Prostate gland (tissue), 2 donors: ENCODE results near the gene XKR8. TPM values are rescaled to one million over a fixed set of nuclear protein-coding genes. Genes with fewer than 3 reads are reported as not detected.

Experiments used
- DNase-seq: peaks from one replicate; pipeline ENCODE4 v3.0.0-alpha.2; 2019; ENCODE audit warnings: low spot score
- H3K27ac ChIP-seq, 2 donors: fragments of 200-600 bp; sonication (generic); 2 replicates each; pipeline ENCODE4 v1.5.1; 2017 to 2019
- H3K27me3 ChIP-seq: fragments of 200-600 bp; sonication (generic); replicated peaks from 2 replicates; pipeline ENCODE4 v1.5.1; 2019; ENCODE audit not compliant: insufficient read depth
- H3K36me3 ChIP-seq, 2 donors: fragments of 200-600 bp; sonication (generic); 1 replicate in 1 of 2; 2 replicates in 1 of 2; pipeline versions ENCODE4 v1.5.1 to v1.8.1; 2017 to 2019
- H3K4me1 ChIP-seq: fragments of 200-600 bp; sonication (generic); replicated peaks from 2 replicates; pipeline ENCODE4 v1.5.1; 2019
- H3K4me3 ChIP-seq, 2 donors: fragments of 200-600 bp; sonication (generic); 2 replicates each; pipeline ENCODE4 v1.5.1; 2017 to 2019
- H3K9me3 ChIP-seq: fragments of 200-600 bp; sonication (generic); 2 replicates; pipeline ENCODE4 v1.5.1; 2017
- POLR2A ChIP-seq: fragments of 450-650 bp; IDR thresholded peaks from one replicate; pipeline ENCODE4 v1.6.1; 2016; ENCODE audit warnings: antibody characterized with exemption, mild to moderate bottlenecking
- POLR2AphosphoS5 ChIP-seq: sonication (generic); formaldehyde crosslinking; IDR thresholded peaks from one replicate; pipeline ENCODE4 v1.6.1; 2017; ENCODE audit warnings: antibody characterized with exemption
- WGBS: methylation state at CpG from one replicate; pipeline ENCODE4 v1.1.5; 2018; 5-methylcytosine and 5-hydroxymethylcytosine counted together
- intact Hi-C: fragments of 100-400 bp; cut with DNase I; formaldehyde crosslinking; loops from one replicate; pipeline ENCODE4 v1.14.2; 2022
- total RNA-seq, 2 donors: library from RNA; depleted of rRNA; stranded (reverse); fragments of >200 nt; gene quantifications; one replicate each; pipeline ENCODE4 v1.1.0, GENCODE V29; 2016
- TF ChIP-seq, protein P1 (sequence below), 4 experiments: fragments of 200-600 bp in 2 of 4; fragments of 450-650 bp in 2 of 4; sonication (generic) in 2 of 4; IDR thresholded peaks; 1 replicate in 3 of 4; 2 replicates in 1 of 4; pipeline ENCODE4 v1.5.1; 2016 to 2019; ENCODE audit warnings: antibody characterized with exemption in 4 of 4, mild to moderate bottlenecking in 2 of 4, moderate library complexity in 2 of 4

XKR8 gene
- total RNA-seq, 2 donors from 2014 or later, result 9.5 to 15.2 TPM

DNA sequence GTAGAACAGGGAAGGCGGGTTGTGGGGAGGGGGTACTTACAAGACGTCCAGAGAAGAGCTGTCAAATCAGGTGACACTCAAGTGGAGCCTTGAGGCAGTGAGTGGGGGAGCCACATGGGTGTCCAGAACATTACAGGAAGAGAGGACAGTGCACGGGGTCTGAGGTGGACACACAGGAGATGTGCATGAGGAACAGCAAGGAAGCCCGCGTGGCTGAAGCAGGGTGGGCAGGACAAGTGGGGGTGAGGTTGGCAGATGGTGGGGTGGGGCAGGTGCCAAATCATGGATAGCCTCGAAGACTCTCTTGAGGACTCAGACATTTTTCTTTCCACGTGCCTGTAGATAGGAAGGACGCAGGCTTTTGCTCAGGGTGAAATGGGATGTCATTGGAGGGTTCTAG, 24.1 kb upstream of the XKR8 start:
- no peak overlapping the region for H3K4me3 ChIP-seq
- WGBS, result 45% methylated on average over 8 of the region's 8 CpGs
- no peak for DNase-seq
- H3K27me3 ChIP-seq, result no peaks in the 10 kb centered on the region
- H3K9me3 ChIP-seq, result no peaks in the 10 kb centered on the region
- no peaks in the 10 kb centered on the region for H3K4me1 ChIP-seq
- no peak overlapping the region for H3K27ac ChIP-seq
- H3K36me3 ChIP-seq, result no peaks in the 10 kb centered on the region
- intact Hi-C loops, result no loop called here
- TF ChIP-seq, protein P1, sequence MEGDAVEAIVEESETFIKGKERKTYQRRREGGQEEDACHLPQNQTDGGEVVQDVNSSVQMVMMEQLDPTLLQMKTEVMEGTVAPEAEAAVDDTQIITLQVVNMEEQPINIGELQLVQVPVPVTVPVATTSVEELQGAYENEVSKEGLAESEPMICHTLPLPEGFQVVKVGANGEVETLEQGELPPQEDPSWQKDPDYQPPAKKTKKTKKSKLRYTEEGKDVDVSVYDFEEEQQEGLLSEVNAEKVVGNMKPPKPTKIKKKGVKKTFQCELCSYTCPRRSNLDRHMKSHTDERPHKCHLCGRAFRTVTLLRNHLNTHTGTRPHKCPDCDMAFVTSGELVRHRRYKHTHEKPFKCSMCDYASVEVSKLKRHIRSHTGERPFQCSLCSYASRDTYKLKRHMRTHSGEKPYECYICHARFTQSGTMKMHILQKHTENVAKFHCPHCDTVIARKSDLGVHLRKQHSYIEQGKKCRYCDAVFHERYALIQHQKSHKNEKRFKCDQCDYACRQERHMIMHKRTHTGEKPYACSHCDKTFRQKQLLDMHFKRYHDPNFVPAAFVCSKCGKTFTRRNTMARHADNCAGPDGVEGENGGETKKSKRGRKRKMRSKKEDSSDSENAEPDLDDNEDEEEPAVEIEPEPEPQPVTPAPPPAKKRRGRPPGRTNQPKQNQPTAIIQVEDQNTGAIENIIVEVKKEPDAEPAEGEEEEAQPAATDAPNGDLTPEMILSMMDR (IDR thresholded peaks at IDR 0.05), result no peak
- TF ChIP-seq POLR2AphosphoS5 (no peak), POLR2A (no peak)

DNA sequence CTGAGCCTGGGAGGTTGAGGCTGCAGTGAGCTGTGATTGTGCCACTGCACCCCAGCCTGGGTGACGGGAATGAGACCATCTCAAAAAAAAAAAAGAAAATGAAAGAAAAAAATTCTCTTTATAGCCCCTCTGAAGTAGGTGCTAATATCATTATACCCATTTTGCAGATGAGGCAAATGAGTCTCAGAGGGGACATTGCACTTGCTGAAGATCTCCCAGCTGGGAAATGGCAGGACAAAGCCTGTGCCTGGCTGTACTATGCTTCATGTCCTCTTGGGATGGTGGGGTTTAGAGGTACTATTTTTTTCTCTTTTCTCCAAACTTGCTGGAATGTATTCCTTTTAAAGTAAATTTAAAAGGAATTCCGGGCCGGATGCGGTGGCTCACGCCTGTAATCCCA, 23.4 kb upstream of the XKR8 start:
- no peak for DNase-seq
- H3K27ac ChIP-seq, result no peak overlapping the region
- no peak overlapping the region for H3K4me3 ChIP-seq
- no peaks in the 10 kb centered on the region for H3K9me3 ChIP-seq
- no peaks in the 10 kb centered on the region for H3K4me1 ChIP-seq
- 94% methylated on average over 5 of the region's 5 CpGs for WGBS
- no peak for TF ChIP-seq POLR2AphosphoS5
- TF ChIP-seq, protein P1 (IDR thresholded peaks at IDR 0.05), result no peak
- no peak for TF ChIP-seq POLR2A
- H3K27me3 ChIP-seq, result no peaks in the 10 kb centered on the region
- intact Hi-C loops, result no loop called here
- H3K36me3 ChIP-seq, result no peaks in the 10 kb centered on the region

DNA sequence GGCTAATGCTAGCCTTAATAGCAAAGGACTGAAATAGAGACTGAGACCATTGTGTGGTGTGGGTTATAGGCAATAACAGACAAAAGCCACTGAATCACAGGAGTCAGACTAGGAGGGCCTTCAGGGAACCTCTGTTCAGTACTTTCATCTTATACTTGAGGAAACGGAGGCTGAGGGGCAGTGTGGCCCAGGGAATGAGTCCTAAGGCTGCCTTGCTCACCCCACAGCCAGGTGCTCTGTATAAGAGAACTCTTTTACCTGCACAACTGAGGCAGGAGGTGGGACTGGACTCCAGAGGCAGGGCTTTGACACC, 22.3 kb upstream of the XKR8 start:
- Histone ChIP-seq H3K27me3 (no peaks in the 10 kb centered on the region), H3K4me1 (no peaks in the 10 kb centered on the region), H3K4me3 (no peak overlapping the region), H3K27ac (no peak overlapping the region), H3K9me3 (no peaks in the 10 kb centered on the region), H3K36me3 (no peaks in the 10 kb centered on the region)
- intact Hi-C loops, result no loop called here
- TF ChIP-seq POLR2AphosphoS5, result no peak
- TF ChIP-seq, protein P1 (IDR thresholded peaks at IDR 0.05), result no peak
- no peak for DNase-seq
- 76% methylated on average over 1 of the region's 1 CpG for WGBS

DNA sequence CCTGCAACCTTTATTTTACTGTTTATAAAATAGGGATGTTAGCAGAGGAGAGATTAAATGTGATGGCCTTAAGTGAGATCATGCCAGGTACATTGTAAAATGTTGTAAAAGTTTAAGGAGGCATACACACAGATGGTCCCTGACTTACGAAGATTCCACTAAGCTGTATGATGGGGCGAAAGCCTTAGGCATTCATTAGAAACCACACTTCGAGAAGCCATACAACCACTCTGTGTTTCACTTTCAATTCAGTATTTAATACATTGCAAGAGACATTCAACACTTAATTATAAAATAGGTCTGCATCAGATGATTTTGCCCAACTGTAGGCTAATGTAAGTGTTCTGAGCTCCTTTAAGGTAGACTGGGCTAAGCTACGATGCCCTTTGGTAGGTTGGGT, 21.3 kb upstream of the XKR8 start:
- H3K4me1 ChIP-seq, result no peaks in the 10 kb centered on the region
- 93% methylated on average over 4 of the region's 4 CpGs for WGBS
- H3K4me3 ChIP-seq, result no peak overlapping the region
- no peaks in the 10 kb centered on the region for H3K36me3 ChIP-seq
- intact Hi-C loops, result no loop called here
- H3K27ac ChIP-seq, result no peak overlapping the region
- TF ChIP-seq, protein P1 (IDR thresholded peaks at IDR 0.05), result no peak
- TF ChIP-seq POLR2AphosphoS5, result no peak
- no peak for TF ChIP-seq POLR2A
- H3K9me3 ChIP-seq, result no peaks in the 10 kb centered on the region
- DNase-seq, result no peak
- no peaks in the 10 kb centered on the region for H3K27me3 ChIP-seq

DNA sequence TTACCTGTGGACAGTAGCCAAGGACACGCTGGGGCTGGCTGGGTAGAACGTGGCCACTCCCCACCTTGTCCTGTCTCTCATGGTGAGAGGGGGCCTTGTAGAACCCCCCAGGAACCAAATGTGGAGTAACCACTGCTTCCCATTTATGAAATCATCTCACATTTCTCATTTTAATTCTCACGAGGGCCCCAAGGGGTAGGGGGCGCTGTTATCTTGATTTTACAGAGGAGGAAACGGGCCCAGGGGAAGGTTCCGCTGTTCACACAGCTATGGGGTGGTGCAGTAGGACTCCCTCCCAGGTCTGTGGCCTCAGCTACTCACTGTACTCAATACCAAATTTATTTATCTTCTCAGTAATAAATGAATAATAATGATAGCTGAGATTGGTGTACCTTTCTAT, 19.5 kb upstream of the XKR8 start:
- H3K9me3 ChIP-seq, result no peaks in the 10 kb centered on the region
- 48% methylated on average over 6 of the region's 6 CpGs for WGBS
- H3K4me3 ChIP-seq, result no peak overlapping the region
- H3K27me3 ChIP-seq, result no peaks in the 10 kb centered on the region
- H3K36me3 ChIP-seq, result no peaks in the 10 kb centered on the region
- no peaks in the 10 kb centered on the region for H3K4me1 ChIP-seq
- TF ChIP-seq POLR2AphosphoS5 (no peak), POLR2A (no peak)
- TF ChIP-seq, protein P1 (IDR thresholded peaks at IDR 0.05), result no peak
- H3K27ac ChIP-seq, result no peak overlapping the region
- no peak for DNase-seq
- intact Hi-C loops, result no loop called here
